ENCODE data around the gene ATP2A3.

DNA sequence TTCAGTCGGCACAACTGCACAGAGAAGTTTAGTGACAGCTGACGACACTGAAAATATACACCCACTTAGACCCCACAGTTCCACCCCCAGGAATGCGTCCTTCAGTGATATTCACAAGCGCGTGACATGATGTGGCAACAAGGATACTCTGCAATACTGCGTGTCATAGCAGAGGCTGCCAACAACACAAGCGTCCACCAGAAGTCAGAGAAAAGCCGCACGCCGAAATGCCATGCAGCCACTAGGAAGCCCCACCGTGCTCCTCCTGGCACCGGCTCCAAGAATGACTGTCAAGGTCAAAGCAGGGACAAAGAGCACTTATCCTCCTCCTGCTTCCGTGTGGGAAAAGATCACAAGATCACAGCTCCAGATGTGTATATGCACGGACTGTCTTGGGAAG, 3.5 kb downstream of the ATP2A3 start:
- TF ChIP-seq POLR2AphosphoS5 (IDR thresholded peaks at IDR 0.05; ENCODE audit: borderline replicate concordance, low read depth, low read length) (no peak), EZH2 (IDR thresholded peaks at IDR 0.05) (no peak)
